HG03571 (cell line): ENCODE results near the gene USP20.
A peak's percentile ranks its signal among the peaks of the same experiment; 100 is the strongest.
"Not testable (repeated sequence)": the region's sequence is repeated elsewhere in the genome, so short reads cannot be mapped to it uniquely, and the experiment has no call there.

ENCODE experiments used
- ATAC-seq: cut with Tn5 transposase; IDR thresholded peaks from one replicate; pipeline ENCODE4 v1.9.1; 2021; ENCODE audit not compliant: unreplicated experiment

The USP20 gene

DNA sequence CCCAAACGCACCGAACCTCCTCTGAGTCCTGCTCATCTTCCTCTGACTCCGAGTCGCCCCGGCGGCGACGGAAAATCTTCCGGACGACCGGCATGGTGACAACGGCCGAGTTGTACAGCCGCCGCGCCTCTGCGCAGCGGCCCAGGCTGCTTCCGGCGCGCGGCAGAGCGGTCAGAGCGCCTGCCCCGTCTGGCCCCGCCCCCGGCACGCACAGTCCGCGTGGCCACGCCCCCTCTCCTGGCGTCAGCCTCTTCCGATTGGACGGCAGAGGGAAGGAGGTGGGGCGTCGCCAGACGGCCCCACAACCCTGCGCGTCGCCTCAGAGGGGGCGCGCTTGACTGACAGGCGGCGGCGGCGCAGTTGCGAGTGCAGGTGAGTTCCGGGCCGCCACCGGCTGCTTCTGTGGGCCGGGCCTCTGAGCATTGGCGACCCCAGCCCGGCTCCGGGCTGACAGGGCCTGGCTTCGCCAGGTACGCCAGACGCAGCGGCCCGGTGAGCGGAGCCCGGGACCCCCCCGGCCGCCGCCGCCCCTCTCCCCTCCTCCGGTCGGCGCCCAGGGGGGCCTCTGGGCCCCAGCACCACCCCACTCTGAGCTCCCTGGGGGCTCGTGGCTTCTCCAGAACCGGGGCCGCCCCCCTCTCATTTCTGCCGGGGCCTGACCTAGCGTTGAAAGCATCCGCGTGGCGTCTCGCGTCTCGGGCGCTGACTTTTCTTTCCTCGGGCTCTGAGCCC, at the start of gene USP20, which contains the start of gene C9orf78:
Gene USP20 (plus strand): TSS at position 331 of the 732 bp plus-strand sequence. CDS start 17,098 bp downstream, outside the sequence.
Gene C9orf78 (minus strand): TSS at position 148 of the 732 bp plus-strand sequence. CDS start 54 bp downstream, at position 94.
- peak; percentile 90 for ATAC-seq

DNA sequence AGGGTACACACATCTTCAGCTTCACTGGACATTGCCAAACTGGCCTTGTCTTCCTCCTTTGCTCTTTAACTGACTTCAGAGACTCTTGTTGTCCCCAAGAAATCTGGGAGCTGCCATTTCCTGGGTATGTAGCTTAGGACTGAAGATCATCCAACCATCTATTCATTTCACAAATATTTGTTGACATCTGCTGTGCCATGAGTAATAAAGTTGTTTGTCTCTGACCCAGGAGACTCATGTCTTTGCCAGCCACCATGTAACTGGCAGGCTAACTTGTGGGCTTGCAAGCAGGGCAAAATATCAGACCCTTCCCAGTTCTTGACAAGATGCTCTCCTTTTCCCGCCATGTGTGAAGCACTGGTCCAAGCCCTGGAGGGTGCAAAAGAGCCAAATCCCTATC, 49.4 kb upstream of the USP20 start:
- no peak for ATAC-seq

DNA sequence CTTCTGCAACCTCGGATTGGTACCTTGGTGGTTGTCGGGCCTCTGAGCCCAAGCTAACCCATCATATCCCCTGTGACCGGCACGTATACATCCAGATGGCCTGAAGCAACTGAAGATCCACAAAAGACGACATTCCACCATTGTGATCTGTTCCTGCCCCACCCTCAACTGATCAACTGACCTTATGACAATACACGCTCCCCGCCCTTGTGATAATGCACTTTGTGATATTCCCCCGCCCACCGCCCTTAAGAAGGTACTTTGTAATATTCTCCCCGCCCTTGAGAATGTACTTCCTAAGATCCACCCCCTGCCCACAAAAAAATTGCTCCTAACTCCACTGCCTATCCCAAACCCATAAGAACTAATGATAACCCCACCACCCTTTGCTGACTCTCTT, 48.8 kb upstream of the USP20 start:
- no peak for ATAC-seq

DNA sequence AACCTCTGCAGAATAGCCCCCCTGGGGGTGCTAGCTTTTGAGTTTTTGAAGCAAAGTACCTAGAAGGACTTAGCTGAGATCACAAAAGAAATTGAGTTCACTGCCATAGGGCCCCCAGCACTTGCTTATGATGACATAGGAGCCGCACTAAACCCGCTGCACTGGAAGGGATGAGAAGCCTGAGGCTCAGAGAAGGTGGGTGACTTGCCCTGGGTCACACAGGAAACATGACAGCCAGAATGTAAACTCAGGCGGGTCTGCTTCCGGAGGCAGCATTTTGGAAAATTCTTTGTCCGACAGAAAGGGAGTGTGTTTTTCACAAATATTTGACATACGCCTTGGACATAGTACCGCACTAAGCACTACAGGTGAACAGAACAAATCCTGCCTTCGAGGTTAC, 40.7 kb upstream of the USP20 start:
- no peak for ATAC-seq

DNA sequence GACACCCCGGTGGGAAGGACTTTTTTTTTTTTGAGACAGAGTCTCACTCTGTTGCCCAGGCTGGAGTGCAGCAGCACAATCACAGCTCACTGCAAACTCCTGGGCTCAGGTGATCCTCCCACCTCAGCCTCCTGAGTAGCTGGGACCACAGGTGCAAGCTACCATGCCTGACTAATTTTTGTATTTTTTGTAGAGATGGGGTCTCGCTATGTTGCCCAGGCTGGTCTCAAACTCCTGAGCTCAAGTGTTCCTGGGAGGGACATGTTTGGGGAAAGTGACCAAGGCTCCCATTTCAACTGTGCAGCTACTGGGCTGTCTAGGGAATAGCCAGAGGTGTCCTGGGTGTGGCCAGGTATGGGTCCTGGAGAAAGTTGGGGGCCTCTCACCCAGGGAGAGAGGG, 39.2 kb upstream of the USP20 start:
- ATAC-seq = not testable (repeated sequence)

DNA sequence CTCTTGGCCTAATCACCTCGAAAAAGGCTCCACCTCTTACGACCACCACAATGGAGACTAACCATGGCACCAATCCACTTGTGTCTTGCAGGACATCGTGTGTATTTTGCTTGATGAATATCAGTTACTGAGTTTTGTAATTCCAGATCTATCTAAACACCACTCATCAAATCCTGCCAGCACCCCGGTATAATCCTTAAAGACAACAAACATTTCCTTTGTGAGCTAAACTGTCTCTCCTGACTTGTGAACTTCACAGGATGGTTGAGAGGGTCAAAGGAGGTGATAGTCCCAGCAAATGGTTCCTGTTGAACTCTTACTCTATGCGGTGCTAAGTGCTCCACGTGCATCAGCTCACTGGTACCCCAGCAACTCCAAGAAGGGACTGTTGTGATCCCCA, 36.3 kb upstream of the USP20 start:
- ATAC-seq = no peak

DNA sequence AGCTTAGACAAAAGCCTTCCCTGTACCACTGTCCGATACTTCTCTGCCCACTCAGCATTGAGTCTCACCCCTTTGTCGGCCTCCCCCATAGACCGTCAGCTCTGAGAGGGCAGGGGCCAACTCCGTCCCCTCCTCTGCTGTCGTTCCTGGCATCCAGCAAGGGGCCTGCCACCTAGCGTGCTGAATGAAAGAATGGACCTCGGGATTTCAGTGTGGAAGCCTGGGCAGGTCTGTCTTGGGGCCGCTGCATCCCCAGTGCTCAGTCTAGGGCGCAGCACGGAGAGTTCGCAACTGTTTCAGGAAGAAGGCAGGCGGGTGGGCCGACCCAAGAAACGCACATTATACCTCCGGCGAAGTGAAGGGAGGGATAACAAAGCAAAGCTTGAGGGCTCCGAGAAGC, 33.8 kb upstream of the USP20 start:
- ATAC-seq = no peak

DNA sequence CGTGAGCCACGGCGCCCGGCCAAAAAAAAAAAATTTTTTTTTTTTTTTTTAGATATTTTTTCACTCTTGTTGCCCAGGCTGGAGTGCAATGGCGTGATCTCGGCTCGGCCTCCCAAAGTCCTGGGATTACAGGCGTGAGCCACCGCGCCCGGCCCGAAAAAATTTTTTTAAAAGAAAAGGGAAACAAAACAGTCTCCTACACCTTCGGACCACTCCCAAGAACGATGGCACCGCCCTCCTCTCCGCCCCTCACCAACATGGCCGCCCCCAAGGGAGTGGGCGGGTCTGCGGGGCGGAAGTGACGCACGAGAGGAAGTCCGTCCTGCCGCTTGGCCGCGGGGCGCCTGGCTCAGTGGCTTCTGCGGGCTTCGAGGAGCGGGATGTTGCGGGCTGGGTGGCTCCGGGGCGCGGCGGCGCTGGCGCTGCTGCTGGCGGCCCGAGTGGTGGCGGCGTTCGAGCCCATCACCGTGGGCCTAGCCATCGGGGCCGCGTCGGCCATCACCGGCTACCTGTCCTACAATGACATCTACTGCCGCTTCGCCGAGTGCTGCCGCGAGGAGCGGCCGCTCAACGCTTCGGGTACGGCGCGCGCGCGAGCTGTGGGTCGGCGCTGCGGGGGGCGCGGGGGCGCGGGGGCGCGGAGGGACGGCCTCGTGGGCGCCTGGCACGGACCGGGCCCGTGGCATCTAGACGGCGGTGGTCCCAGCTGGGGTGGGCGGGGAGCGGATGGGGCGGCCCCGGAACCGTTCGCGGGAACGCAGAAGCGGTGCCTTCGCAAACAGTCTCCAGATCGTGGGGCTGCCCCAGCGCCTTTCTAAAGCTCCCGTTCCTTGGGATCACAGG, 32.2 kb upstream of the USP20 start, which contains the start of gene TOR1B:
Gene TOR1B (plus strand): TSS at position 352 of the 843 bp plus-strand sequence. CDS start 29 bp downstream, at position 381.
- ATAC-seq = peak; percentile 85

DNA sequence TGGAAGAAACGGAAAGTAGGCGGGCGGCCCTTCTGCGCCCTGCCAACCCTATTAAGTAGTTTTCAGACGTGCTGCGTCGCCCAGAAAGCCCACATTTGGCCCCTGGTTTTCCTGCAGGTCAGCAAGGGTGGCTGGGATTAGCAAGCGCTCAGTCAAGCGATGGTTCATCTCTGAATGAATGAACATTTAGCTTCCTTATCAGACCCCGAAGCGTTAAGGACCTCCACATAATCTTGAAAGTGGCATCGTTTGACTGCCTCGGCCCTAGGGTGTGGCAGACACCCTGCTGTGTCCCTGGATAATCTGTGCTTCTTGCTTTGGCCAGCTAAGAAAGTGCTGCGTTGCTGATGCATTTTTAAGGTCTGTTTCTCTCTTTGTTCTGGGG, 31.6 kb upstream of the USP20 start:
- peak; percentile 7 for ATAC-seq

DNA sequence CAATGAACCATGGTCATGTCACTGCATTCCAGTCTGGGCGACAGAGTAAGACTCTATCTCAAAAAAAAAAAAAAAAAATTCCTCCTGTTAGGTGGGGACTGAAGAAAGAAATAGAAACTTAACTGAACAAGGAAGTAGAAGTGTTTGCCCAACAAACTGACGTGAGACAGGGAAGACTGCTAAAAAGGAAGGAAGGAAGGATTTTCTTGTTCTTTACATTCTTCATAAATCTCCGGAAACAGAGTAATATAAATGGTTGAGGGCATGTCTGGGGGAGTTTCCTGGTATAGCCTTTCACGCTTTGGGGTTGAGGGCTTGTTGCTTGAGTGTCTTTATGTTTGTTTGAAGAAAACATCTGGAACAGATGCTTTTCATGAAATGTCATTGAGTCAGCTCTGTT, 29.2 kb upstream of the USP20 start:
- ATAC-seq = no peak

DNA sequence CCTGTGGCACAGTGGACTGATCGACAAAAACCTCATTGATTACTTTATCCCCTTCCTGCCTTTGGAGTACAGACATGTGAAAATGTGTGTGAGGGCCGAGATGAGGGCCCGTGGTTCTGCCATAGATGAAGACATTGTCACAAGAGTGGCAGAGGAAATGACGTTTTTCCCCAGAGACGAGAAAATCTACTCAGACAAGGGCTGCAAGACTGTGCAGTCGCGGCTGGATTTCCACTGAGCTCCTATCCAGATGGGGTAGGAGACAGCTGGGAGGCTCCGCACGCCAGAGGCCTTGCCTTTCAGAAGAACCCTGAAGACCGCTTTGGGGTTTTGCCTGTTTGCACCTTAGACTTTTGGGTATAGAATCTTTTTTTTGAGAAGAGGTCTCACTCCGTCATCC, 25.9 kb upstream of the USP20 start:
- ATAC-seq = no peak

DNA sequence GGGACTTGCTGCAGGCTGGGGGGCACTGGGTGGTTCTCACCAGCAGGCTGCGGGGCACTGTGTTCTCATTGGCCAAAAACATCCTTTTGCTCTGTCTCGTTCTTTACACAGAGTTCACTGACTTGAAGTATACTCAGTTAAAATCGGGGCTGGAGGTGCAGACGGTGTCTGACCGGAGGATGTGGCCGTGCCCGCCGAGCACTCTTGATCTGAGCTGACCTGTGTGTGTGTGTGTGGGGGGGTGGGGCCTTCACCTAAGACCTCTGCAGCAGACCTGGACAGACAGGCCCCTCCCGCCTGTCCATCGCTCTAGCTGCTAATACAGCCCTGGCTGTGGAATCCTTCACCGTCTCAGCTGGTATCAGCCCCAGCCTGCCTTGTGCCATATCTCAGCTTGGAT, 25.1 kb upstream of the USP20 start:
- no peak for ATAC-seq

DNA sequence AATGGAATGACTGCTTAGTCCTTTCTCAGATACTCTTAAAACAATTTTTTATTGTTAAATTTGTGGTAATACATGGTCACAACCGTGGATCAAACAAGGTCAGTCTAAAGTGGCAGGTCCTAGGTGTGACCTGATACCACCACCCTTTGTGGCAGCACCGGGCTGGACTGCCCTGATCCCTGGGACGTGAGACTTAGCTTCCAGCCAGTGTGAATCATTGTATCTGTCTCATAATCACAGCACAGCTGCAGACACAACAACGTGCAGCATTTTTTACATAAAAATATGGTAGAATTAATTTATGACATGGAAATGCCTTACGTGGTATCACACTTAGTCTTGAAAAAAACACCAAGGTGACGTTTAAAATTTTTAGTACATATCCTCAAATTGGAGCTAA, 24.5 kb upstream of the USP20 start:
- no peak for ATAC-seq

DNA sequence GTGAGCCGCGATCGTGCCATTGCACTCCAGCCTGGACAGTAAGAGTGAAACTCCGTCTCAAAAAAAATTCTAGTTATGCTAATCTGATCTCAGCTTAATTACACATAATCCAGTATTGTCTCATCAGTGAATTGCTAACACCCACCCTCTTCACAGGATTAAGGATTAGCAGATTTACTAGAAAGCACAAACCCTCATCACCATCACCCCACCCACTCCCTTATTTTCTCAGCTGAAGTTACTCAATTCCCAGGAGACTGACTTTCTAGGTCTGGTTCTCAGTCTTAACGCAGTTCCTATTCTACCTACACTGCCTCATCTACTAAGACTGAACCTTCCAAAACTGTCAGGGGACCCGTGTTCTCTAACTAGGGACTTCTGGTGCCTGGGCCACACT, 23.3 kb upstream of the USP20 start:
- ATAC-seq = no peak

DNA sequence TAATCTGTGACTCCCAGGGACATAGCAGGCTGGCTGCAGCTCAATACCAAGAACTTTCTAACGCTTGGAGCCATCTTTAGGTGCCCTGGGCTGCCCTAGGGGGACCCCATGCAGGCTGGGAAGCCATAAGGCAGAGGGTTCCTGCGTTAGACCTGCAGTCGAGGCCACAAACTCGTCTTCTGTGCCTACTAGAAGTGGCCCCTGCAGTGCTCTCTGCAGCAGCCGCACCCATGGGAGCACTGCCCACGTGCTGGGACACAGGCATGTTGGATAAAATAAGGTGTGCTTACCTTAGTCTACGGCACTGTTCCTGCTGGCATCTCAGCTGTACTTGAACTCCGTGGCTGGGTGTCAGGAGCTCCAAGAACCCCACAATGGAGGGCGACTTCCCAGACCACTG, 22.9 kb upstream of the USP20 start:
- no peak for ATAC-seq

DNA sequence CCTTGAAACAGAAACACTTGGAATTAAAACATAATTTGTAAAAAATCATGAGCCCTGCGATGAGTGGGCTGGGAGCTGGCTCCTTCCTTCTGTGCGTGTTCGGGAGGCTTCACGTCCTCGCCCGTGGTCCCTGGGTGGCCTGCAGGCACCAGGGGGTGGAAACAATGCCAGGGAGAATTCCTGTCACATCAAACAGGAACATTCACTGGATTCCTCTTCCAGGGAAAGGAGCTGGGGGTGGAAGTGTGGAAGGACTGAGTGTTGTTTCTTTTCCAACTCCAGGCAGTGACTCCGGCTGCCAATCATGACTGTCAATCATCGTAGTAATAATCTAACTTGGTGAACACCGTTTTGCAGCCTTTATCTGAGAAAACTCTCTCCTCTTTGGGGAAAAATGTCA, 21.6 kb upstream of the USP20 start:
- no peak for ATAC-seq

DNA sequence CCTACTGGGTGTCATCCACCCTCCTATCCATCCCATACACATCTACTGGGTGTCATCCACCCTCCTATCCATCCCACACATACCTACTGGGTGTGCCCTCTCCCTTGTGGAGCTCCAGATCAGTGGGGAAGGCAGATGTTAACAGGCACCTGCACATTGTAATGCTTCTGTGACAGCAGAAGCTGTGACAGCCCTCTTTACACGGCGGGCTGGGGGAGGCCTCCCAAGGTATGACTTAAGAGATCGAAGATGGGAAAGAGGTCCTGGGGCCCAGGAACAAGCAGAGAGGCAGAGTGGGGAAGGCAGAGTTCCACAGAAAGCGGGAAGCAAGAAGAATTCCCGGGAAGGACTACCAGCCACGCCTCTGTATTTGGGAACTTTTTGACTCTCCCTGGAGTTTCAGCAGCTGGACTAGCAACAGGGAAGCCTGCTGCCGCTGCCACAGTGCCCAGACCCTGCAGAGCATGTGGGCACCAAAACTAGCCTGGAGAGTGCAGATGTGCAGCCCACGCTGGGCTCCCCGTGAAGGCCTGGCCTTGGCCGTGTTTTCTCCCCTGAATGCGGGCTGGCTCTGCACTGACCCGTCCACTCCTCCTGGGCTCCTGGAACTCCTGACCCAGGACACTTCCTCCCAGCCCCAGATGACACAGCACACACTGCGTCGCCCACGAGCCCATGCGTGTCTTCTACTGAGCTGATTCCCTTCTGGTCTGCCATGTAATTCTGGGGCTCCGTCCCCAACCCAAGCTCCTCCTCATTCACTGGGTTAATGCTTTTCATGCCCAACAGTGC, 20.6 kb upstream of the USP20 start:
- ATAC-seq = no peak

DNA sequence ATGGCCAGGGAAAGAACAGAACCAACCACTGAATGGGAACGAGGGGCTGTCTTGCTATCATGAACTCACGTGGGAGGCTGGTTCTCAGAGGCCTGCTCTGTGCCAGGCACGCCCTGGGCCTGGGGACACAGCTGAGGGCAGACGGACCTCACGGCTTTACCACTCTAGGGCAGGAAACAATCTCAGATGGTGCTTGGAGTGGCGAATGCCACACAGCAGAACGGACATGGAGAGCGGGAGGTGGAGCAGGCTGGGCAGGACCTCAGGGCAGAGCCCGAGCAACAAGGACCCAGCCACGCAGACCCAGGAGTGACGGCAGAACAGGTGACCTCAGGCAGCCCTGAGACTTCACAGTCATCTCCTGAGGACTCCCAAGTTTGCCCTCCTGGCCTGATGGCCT, 20.0 kb upstream of the USP20 start:
- no peak for ATAC-seq

DNA sequence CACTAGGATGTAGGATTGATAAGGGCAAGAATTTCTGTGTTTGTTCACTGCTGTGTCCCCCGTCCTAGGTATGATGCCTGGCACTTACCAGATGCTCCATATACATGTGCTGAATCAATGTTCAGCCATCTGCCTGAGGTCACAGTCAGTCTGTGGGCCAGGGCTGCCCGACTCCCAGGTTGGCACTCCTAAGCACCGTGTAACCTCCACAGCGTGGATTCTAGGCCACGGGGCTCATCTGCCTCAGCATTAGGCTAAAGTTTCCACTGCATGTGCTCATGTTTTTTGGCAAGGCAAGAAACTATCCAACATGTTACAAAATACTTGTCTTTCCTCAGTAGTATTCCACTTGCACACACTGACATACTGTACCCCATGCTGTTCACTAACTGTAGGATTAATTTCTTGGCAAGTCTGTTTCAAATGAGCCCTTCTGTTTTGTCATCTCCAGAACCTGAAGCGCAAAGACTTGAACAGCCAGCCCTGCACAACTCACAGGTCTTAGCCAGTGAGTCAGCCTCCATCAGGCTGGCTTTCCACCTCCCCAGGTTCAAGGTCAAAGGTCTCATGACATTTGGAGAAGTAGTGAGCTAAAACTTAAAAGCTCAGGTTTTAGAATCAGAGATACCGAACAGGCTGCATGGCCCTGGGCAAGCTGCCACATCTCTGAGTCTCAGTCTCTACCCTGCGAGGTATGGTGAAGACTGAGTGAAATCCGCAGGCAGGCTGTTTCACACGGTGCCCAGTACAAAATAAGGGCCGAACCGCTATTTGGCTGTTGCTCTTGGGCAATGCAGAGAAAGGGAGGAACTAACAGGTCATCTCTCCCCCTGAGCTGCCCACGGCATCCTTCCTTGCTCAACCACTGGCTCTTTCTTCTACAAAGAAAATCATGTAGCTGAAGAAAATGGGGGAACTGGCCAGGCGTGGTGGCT, 18.5 kb upstream of the USP20 start:
- no peak for ATAC-seq

DNA sequence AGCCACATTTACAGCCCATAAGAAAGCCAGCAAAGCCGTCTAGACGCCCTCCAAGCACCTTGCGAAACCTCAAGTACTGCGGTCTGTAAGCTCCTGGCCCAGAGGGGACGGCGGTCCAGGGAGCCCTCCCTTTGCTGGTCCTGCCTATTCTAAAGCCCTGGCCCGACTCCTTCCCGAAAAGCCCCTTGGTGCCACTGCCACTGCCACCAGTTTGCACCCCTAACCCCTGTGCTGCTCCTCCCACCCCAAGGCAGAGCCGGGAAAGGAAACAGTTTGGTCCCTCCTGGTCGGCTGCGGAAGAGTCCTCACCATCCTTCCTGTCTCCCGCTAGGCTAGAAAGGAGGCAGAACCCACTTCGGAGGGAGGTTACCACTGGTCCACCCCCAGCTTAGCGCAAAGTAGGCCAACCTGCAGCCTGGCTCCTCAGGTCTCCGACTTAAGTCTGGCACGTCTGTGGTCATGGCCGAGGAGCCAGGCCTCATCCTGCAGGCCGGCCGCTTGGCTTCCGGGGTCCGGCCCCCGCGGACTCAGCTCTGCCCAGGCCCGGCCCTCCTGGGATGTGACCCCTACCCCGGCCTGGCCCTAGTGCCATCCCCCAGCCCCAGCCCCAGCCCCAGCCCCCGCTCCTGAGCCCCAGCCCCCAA, 12.2 kb upstream of the USP20 start:
- no peak for ATAC-seq
